Measurements from ENCODE around the gene CTR9. TPM values are rescaled to one million over a fixed set of nuclear protein-coding genes. Genes with fewer than 3 reads are reported as not detected.

CTR9 gene
- total RNA-seq, 3 donors from 2014 or later (not counting 1 experiment from before 2014, with no cell fraction given): 30.6 to 47.3 (median 38.0) TPM

DNA sequence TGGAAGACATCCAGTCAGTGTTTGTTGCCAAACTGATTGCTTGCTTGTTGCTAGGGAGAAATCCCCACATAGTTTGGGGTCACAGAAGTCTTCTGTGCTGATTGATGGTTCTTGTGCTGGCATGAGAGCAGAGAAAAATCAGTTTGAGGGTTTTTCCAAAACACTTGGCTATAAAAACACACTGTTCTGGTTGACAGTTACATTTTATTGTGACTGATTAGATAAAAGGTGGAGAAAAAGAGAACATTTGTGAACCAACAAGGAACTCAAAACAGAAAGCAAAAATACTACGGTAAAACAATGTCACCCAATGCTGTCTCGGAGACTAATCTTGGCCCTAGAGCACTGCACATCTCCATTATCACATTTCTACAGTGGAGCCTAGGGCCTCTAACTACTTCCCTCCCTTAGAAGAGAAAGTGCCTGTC, 72.1 kb downstream of the CTR9 start:
- peak overlapping the region; percentile 25 for H3K4me3 Mint-ChIP-seq
- Histone ChIP-seq H3K27me3 (ENCODE audit: control insufficient read depth, insufficient read depth, low read length) (no peaks in the 10 kb centered on the region), H3K9me3 (ENCODE audit: control insufficient read depth, insufficient read depth, low read length) (no peaks in the 10 kb centered on the region), H3K36me3 (ENCODE audit: control insufficient read depth, insufficient read depth, low read length) (no peaks in the 10 kb centered on the region), H3K4me1 (ENCODE audit: control insufficient read depth, insufficient read depth, low read length) (no peaks in the 10 kb centered on the region), H3K27ac (ENCODE audit: low read length) (peak overlapping the region; percentile 20), H3K4me3 (ENCODE audit: low read length) (no peak overlapping the region)
- peak overlapping the region; percentile 64 to 81 for H3K27ac Mint-ChIP-seq
- no peaks in the 10 kb centered on the region for H3K27me3 Mint-ChIP-seq (ENCODE audit: low read depth in 2 of 2)
- no peaks in the 10 kb centered on the region for H3K36me3 Mint-ChIP-seq
- DNase-seq: peak in 1 of 2 donors; percentile 21
- WGBS (ENCODE audit: insufficient coverage): 44% methylated on average over 2 of the region's 2 CpGs
- TF ChIP-seq CTCF (IDR thresholded peaks at IDR 0.05): no peak
- H3K4me1 Mint-ChIP-seq: peaks cover 12 to 13% of the 10 kb centered on the region in 2 donors
- intact Hi-C loops (cut with micrococcal nuclease): no loop called here
- peak in 2 of 3 donors; percentile 48 to 62 for ATAC-seq
- no peaks in the 10 kb centered on the region for H3K9me3 Mint-ChIP-seq

GRCh38 chr11:10824888-10825287, 73.8 kb downstream of the CTR9 start:
- no peak for ATAC-seq
- H3K27me3 Mint-ChIP-seq (ENCODE audit: low read depth in 2 of 2): no peaks in the 10 kb centered on the region
- no peak overlapping the region for H3K4me3 Mint-ChIP-seq

DNA sequence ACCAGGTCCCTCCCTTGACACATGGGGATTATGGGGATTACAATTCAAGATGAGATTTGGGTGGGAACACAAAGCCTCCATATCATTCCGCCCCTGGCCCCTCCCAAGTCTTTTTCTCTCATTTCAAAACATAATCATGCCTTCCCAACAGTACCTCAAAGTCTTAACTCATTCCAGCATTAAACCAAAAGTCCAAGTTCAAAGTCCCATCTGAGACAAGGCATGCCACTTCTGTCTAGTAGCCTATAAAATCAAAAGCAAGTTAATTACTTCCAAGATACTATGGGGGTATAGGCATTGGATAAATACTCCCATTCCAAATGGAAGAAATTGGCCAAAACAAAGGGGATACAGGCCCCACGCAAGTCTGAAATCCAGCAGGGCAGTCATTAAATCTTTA, 77.4 kb downstream of the CTR9 start:
- no peak for ATAC-seq
- no peak for DNase-seq
- no peaks in the 10 kb centered on the region for H3K27me3 ChIP-seq (ENCODE audit: control insufficient read depth, insufficient read depth, low read length)
- no peak overlapping the region for H3K27ac Mint-ChIP-seq
- intact Hi-C loops (cut with micrococcal nuclease): no loop called here
- no peaks in the 10 kb centered on the region for H3K36me3 Mint-ChIP-seq
- H3K27me3 Mint-ChIP-seq (ENCODE audit: low read depth in 2 of 2): no peaks in the 10 kb centered on the region
- H3K27ac ChIP-seq (ENCODE audit: low read length): no peak overlapping the region
- no peak for TF ChIP-seq CTCF (IDR thresholded peaks at IDR 0.05)
- H3K9me3 ChIP-seq (ENCODE audit: control insufficient read depth, insufficient read depth, low read length): no peaks in the 10 kb centered on the region
- no peaks in the 10 kb centered on the region for H3K4me1 ChIP-seq (ENCODE audit: control insufficient read depth, insufficient read depth, low read length)
- H3K36me3 ChIP-seq (ENCODE audit: control insufficient read depth, insufficient read depth, low read length): no peaks in the 10 kb centered on the region
- H3K4me3 ChIP-seq (ENCODE audit: low read length): no peak overlapping the region
- H3K9me3 Mint-ChIP-seq: no peaks in the 10 kb centered on the region
- WGBS (ENCODE audit: insufficient coverage): 94% methylated on average over 2 of the region's 2 CpGs
- H3K4me3 Mint-ChIP-seq: no peak overlapping the region
- H3K4me1 Mint-ChIP-seq: peaks cover 6 to 7% of the 10 kb centered on the region in 2 donors

More at GRCh38 chr11:10824888-10825287, 73.8 kb downstream of the CTR9 start:
- Mint-ChIP-seq H3K9me3 (no peaks in the 10 kb centered on the region), H3K36me3 (no peaks in the 10 kb centered on the region), H3K4me1 (peaks cover 12 to 13% of the 10 kb centered on the region in 2 donors), H3K27ac (peak overlapping the region in 1 of 2 donors; percentile 15)
- no peaks in the 10 kb centered on the region for H3K27me3 ChIP-seq (ENCODE audit: control insufficient read depth, insufficient read depth, low read length)
- no peaks in the 10 kb centered on the region for H3K9me3 ChIP-seq (ENCODE audit: control insufficient read depth, insufficient read depth, low read length)
- no CpG with 5 or more reads among the region's 3 CpGs for WGBS (ENCODE audit: insufficient coverage)
- intact Hi-C loops (cut with micrococcal nuclease): no loop called here
- TF ChIP-seq CTCF (IDR thresholded peaks at IDR 0.05): no peak
- no peak overlapping the region for H3K27ac ChIP-seq (ENCODE audit: low read length)
- H3K36me3 ChIP-seq (ENCODE audit: control insufficient read depth, insufficient read depth, low read length): no peaks in the 10 kb centered on the region
- DNase-seq: no peak
- no peaks in the 10 kb centered on the region for H3K4me1 ChIP-seq (ENCODE audit: control insufficient read depth, insufficient read depth, low read length)
- no peak overlapping the region for H3K4me3 ChIP-seq (ENCODE audit: low read length)

GRCh38 chr11:10829139-10829538, 78.1 kb downstream of the CTR9 start:
- no peak for ATAC-seq
- H3K27ac ChIP-seq (ENCODE audit: low read length): no peak overlapping the region
- no peak overlapping the region for H3K27ac Mint-ChIP-seq
- 93% methylated on average over 4 of the region's 4 CpGs for WGBS (ENCODE audit: insufficient coverage)
- no peaks in the 10 kb centered on the region for H3K27me3 Mint-ChIP-seq (ENCODE audit: low read depth in 2 of 2)
- intact Hi-C loops (cut with micrococcal nuclease): no loop called here
- H3K4me3 Mint-ChIP-seq: no peak overlapping the region
- H3K36me3 ChIP-seq (ENCODE audit: control insufficient read depth, insufficient read depth, low read length): no peaks in the 10 kb centered on the region
- H3K4me3 ChIP-seq (ENCODE audit: low read length): no peak overlapping the region
- no peaks in the 10 kb centered on the region for H3K27me3 ChIP-seq (ENCODE audit: control insufficient read depth, insufficient read depth, low read length)
- H3K9me3 ChIP-seq (ENCODE audit: control insufficient read depth, insufficient read depth, low read length): no peaks in the 10 kb centered on the region
- TF ChIP-seq CTCF (IDR thresholded peaks at IDR 0.05): no peak
- H3K4me1 Mint-ChIP-seq: peaks cover 5 to 7% of the 10 kb centered on the region in 2 donors
- no peaks in the 10 kb centered on the region for H3K9me3 Mint-ChIP-seq
- DNase-seq: no peak
- H3K4me1 ChIP-seq (ENCODE audit: control insufficient read depth, insufficient read depth, low read length): no peaks in the 10 kb centered on the region
- no peaks in the 10 kb centered on the region for H3K36me3 Mint-ChIP-seq
